Measurements from ENCODE around the gene FTSJ1. TPM values are rescaled to one million over a fixed set of nuclear protein-coding genes. Genes with fewer than 3 reads are reported as not detected.
A peak's percentile ranks its signal among the peaks of the same experiment; 100 is the strongest.

The FTSJ1 gene
- total RNA-seq, 3 donors from 2014 or later = 130 to 147 (median 134) TPM

DNA sequence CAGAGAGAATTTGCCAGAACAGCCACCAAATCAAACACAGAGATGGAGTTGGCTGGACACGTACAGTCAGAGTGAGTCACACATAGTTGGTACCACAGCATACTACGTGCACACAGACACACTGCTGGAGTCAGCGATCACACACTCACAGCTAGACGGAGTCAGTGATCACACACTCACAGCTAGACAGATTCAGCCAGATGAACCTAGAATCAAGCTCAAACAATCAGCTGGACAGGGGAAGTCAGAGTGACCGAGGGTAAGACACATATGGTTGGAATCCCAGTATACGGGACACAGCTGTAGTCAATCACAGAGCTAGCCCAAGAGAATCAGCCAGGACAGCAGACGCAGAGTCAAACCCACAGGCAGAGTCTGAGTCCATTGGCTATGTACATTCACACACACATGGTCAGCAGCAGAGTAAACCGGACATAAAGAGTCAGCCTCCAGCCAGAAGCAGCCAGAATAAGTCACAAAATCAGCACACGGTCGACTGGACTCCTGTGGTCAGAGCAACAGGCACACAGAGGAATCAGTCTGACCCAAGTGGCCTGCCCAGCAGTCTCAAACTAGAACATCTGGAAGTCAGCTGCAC is 10.6 kb upstream of the FTSJ1 start:
- H3K4me3 Mint-ChIP-seq = peak overlapping the region; percentile 64
- peaks cover 27% of the 10 kb centered on the region for H3K36me3 Mint-ChIP-seq (ENCODE audit: insufficient read depth)
- no peak for DNase-seq
- peaks cover 24% of the 10 kb centered on the region for H3K4me1 Mint-ChIP-seq (ENCODE audit: low read depth)
- H3K9me3 Mint-ChIP-seq = no peaks in the 10 kb centered on the region
- no peaks in the 10 kb centered on the region for H3K27me3 Mint-ChIP-seq (ENCODE audit: low read depth)
- ATAC-seq = no peak

DNA sequence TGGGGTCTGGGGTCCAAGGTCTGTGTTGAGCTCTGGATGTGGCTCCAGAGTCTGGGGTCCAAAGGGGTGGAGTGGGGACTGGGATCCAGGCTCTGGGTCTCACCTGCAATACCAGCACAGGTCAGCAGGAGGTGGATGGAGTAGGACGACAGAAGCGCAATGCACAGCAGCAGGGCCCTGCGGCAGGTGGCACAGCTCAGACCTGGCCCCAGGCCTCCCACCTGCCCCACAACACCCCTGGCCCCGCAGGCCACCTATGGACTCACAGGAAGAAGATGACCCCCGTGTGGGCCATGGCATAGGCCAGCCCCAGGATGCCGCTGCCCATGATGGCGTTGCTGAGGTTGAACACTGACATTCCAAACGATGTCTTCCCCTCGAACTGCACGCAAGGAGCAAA is 9.3 kb upstream of the FTSJ1 start:
- H3K4me3 Mint-ChIP-seq = peak overlapping the region; percentile 97
- DNase-seq = no peak
- H3K27me3 Mint-ChIP-seq (ENCODE audit: low read depth) = no peaks in the 10 kb centered on the region
- H3K4me1 Mint-ChIP-seq (ENCODE audit: low read depth) = peaks cover 24% of the 10 kb centered on the region
- H3K36me3 Mint-ChIP-seq (ENCODE audit: insufficient read depth) = peaks cover 22% of the 10 kb centered on the region
- no peaks in the 10 kb centered on the region for H3K9me3 Mint-ChIP-seq
- ATAC-seq = no peak

DNA sequence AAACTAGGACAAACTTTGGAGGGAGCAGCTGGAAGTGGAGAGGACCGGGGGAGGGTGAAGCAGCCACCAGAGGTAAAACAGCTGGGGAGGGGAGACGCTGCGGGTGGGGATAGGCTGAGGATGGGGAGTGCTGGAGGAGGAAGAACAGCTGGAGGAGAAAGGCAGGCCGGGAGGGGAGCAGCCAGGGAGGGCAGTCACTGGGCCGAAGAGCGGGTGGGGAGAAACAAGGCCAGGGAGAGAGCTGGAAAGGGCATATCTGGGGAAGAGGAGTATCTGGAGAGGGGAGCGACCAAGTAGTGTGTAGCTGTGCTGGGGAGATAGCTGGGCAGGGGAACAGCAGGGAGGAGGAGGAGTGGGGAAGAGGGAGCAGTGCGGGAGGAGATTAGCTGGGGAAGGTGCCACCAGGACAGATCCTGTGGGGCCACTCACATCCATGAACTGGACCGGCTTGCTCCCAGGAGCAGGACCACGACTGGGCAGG is 8.7 kb upstream of the FTSJ1 start:
- ATAC-seq = no peak
- H3K4me3 Mint-ChIP-seq = peak overlapping the region; percentile 97
- no peaks in the 10 kb centered on the region for H3K27me3 Mint-ChIP-seq (ENCODE audit: low read depth)
- no peak for DNase-seq
- H3K9me3 Mint-ChIP-seq = no peaks in the 10 kb centered on the region
- H3K4me1 Mint-ChIP-seq (ENCODE audit: low read depth) = peaks cover 24% of the 10 kb centered on the region
- H3K36me3 Mint-ChIP-seq (ENCODE audit: insufficient read depth) = peaks cover 22% of the 10 kb centered on the region

DNA sequence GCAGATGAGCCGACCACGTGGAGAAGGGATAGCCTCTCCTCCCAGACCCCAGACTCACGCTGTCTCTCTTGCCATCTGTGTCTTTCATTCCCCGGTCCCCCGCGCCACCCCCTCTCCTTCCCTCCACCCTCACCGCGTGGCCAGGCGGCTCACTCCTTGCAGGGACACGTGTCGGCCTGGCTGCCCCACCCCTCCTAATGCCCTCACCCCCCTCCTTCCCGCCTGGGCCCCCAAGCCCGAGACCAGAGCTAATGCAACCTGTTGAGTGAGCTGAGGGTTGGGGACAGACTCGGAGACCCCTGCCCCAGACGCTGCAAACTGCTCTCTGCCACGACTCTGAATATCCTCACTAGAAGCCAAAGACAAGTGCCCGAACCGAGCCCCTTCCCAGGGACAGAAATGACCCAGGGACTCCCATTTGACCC is 7.7 kb upstream of the FTSJ1 start:
- no peaks in the 10 kb centered on the region for H3K9me3 Mint-ChIP-seq
- H3K4me1 Mint-ChIP-seq (ENCODE audit: low read depth) = peaks cover 24% of the 10 kb centered on the region
- DNase-seq (peak; percentile 54), ATAC-seq (peak; percentile 63 to 67)
- peaks cover 22% of the 10 kb centered on the region for H3K36me3 Mint-ChIP-seq (ENCODE audit: insufficient read depth)
- peak overlapping the region; percentile 97 for H3K4me3 Mint-ChIP-seq
- H3K27me3 Mint-ChIP-seq (ENCODE audit: low read depth) = no peaks in the 10 kb centered on the region

DNA sequence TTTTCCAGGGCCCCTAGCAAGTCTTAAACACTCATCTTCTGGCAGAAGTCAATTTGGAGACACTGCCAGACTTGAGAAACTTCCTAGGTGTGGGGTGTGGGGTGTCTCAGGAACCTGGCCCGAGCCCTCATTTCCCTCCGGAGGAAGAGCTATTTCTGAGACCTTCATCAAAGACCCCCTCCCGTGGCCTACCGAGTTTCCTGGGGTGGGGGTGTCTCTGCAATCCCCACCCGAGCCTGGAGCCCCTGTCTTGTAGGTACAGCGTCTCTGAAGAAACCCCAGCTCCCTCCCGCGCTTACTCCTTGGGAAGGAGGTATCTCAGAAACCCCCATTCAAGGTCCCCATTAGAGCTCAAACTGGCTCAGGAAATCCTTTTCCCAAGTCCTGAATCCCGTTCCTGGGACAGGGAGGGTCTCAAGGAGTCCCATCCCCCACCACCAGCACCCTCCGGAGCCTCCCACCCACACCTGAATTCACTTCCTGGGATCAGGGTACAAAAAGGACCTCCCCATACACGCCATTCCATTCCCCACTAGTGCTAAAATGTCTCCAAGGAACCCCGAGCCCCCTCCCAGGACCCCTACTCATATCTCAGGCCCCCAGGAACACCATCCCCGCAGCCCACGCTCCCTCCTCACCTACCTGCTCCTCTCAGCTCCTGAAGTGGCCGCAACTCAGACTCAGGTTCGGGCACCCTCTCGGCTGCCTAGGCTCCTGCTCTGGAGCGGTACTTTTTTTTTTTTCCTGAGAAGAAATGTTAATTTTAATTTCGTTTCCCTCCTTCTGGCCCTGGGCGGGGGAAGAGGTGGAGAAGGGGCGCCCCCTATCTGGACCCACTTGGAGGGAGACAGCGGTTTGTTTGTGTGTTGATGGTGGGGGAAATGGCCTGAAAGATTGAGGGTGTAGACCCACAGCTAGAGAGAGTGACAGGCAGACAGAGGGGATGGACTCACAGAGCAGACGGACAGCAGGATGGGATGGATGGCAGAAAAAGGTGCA is 7.0 kb upstream of the FTSJ1 start:
- Mint-ChIP-seq H3K4me1 (ENCODE audit: low read depth) (peaks cover 22% of the 10 kb centered on the region), H3K36me3 (ENCODE audit: insufficient read depth) (peaks cover 19% of the 10 kb centered on the region), H3K9me3 (no peaks in the 10 kb centered on the region), H3K4me3 (peak overlapping the region; percentile 97), H3K27me3 (ENCODE audit: low read depth) (no peaks in the 10 kb centered on the region)
- ATAC-seq = peak; percentile 49 to 50
- DNase-seq = peak; percentile 41

DNA sequence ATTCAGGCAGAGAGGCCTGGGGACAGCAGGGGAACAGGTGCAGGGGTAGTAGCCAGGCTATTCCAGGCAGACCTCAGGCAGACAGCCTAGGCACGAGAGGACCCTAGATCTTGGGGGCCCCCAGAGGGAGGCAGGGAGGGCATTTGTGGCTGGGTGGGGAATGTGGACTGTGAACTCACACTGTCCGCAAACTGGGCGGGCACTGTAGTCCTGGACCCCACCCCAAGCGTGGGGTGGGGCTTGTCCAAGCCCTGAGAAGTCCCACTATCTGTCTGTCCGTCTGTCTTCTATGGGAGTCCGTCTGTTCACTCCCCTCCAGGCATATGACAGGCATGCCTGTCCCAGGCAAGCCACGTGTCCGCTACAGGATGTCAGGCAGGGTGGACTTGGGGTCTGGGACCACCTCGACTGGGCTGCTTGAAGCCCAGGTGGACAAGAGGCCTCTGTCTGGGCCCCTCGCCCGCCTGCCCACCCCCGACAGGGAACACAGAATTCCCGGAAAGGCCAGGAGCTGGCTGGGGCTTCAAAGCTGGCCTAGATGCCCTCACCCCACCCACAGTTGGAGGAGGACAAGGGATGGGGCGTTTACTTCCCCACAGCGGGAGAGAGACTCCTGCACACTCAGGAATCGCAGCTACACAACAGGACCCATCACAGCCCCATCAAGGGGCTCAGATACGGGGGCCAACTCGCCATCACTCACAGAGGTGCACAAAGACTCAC is 5.7 kb upstream of the FTSJ1 start, which contains the start of gene SLC38A5:
TSS of gene SLC38A5 (minus strand) at position 151 of the 723 bp plus-strand sequence. CDS start 2,336 bp downstream, outside the sequence.
- H3K4me3 Mint-ChIP-seq = peak within 1 kb of the TSS; percentile 97
- no peak for ATAC-seq

DNA sequence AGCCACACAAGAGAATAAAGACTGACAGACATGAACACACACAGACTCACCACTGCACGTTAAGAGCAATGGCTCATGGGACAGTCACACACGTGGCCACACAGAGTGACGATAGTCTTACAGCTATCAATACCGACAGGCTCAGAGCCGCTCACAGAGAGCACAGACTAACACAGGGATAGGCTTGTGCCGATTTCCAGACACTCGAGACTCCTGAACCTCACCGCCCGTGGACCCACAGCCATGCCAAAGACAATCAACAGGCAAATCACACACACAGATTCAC is 5.2 kb upstream of the FTSJ1 start:
- peaks cover 16% of the 10 kb centered on the region for H3K4me1 Mint-ChIP-seq (ENCODE audit: low read depth)
- DNase-seq (no peak), ATAC-seq (no peak)
- no peaks in the 10 kb centered on the region for H3K9me3 Mint-ChIP-seq
- no peak overlapping the region for H3K4me3 Mint-ChIP-seq
- peaks cover 8% of the 10 kb centered on the region for H3K36me3 Mint-ChIP-seq (ENCODE audit: insufficient read depth)
- H3K27me3 Mint-ChIP-seq (ENCODE audit: low read depth) = no peaks in the 10 kb centered on the region

More for the DNA sequence above, 5.7 kb upstream of the FTSJ1 start, which contains the start of gene SLC38A5:
- Mint-ChIP-seq H3K27me3 (ENCODE audit: low read depth) (no peaks in the 10 kb centered on the region), H3K9me3 (no peaks in the 10 kb centered on the region), H3K36me3 (ENCODE audit: insufficient read depth) (peaks cover 13% of the 10 kb centered on the region), H3K4me1 (ENCODE audit: low read depth) (peaks cover 18% of the 10 kb centered on the region)
- DNase-seq = no peak

DNA sequence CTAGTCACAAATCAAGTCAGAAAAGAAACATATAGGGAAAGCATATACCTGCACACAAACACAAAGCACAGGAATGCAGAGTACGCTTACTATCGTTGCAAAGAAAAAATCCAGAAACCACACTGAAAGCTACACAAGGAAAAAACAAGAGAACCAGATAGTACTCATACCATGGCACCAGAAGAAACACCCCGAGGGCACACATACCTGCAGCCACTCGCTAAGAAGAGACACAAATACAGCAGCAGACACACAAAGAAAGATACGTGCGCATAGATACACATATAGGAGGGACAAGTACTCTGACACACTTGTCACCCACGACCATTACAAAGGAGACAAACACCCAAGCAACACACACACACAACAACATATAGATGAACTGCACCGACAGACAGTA is 4.5 kb upstream of the FTSJ1 start:
- H3K4me3 Mint-ChIP-seq = no peak overlapping the region

DNA sequence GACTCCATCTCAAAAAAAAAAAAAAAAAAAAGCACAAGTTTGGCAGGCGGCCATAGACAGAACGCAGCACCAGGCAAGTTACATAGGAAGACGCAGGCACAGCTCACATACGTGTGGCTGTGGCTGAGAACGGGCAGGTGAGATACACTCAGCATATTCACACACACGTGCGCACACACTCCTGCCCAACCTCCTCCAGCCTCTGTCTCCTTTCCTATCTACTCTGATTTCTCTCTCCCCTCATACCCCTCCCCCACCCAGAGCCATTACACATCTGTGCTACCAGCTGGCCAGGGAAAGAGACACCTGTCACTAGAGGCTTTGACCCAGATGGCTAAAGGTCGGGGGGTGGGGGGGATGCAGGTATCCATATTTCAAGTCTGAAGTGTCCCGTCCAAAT is 3.8 kb upstream of the FTSJ1 start:
- H3K27me3 Mint-ChIP-seq (ENCODE audit: low read depth) = no peaks in the 10 kb centered on the region
- no peaks in the 10 kb centered on the region for H3K9me3 Mint-ChIP-seq
- H3K4me3 Mint-ChIP-seq = no peak overlapping the region
- ATAC-seq = no peak
- peaks cover 6% of the 10 kb centered on the region for H3K36me3 Mint-ChIP-seq (ENCODE audit: insufficient read depth)
- no peak for DNase-seq
- H3K4me1 Mint-ChIP-seq (ENCODE audit: low read depth) = peaks cover 15% of the 10 kb centered on the region

More for the DNA sequence above, 4.5 kb upstream of the FTSJ1 start:
- Mint-ChIP-seq H3K4me1 (ENCODE audit: low read depth) (peaks cover 15% of the 10 kb centered on the region), H3K9me3 (no peaks in the 10 kb centered on the region), H3K27me3 (ENCODE audit: low read depth) (no peaks in the 10 kb centered on the region), H3K36me3 (ENCODE audit: insufficient read depth) (peaks cover 7% of the 10 kb centered on the region)
- ATAC-seq (no peak), DNase-seq (no peak)

DNA sequence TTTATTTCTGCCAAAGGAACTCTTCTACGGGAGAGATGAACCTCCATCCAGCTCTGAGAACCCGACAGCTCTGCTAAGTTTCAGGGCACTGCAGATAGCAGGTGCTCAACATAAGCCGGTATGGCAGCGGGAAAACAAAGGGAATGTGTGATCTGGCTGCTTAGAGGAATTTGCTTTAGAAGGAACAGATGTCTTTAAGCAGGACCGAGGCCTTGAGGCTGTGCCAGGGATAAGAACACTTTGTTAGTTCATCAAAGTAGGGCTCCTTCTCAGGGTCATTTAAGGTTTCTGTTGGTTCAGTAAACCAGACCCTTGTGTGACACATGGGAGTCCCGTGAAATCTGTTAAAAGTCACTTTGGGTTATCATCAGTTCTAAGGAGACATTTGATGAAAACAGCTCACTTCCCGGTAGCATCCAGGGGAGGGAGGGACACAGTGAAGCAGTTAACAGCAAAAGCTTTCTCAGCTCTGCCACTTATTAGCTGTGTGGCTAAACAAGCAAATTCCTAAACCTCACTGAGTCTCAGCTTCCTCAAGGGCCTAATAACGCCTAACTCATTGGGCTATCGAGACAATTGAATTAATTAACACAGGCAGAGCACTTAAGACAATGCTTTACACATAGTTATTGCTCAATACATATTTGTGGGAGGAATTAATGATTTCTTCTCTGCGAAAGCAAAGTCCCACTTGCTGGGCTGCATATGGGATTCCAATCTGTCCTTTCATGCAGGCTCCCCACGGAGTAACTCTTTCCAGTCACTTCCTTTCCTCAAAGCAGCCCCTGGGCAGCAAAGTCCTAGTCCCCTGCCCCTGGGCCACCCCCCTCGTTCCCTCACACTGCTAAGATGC is 2.9 kb upstream of the FTSJ1 start:
- no peaks in the 10 kb centered on the region for H3K27me3 Mint-ChIP-seq (ENCODE audit: low read depth)
- H3K36me3 Mint-ChIP-seq (ENCODE audit: insufficient read depth) = peaks cover 2% of the 10 kb centered on the region
- ATAC-seq (no peak), DNase-seq (no peak)
- no peaks in the 10 kb centered on the region for H3K9me3 Mint-ChIP-seq
- no peak overlapping the region for H3K4me3 Mint-ChIP-seq
- peaks cover 23% of the 10 kb centered on the region for H3K4me1 Mint-ChIP-seq (ENCODE audit: low read depth)

DNA sequence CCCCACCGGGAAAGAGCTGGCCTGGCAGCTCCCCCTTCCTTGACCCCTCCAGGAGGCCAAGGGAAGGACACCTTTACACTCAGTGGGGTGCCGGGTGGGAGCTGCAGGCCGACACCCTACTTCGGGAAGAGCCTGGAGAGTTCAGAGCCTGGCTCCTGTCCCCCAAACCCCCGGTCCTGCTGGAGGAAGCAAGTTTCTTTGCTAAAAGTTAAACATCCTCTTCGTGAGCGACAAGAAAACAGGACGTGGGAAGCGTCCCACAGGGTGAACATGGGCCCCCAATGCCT is 2.4 kb upstream of the FTSJ1 start:
- Mint-ChIP-seq H3K36me3 (ENCODE audit: insufficient read depth) (peaks cover 2% of the 10 kb centered on the region), H3K4me1 (ENCODE audit: low read depth) (peaks cover 27% of the 10 kb centered on the region), H3K4me3 (no peak overlapping the region), H3K9me3 (no peaks in the 10 kb centered on the region), H3K27me3 (ENCODE audit: low read depth) (no peaks in the 10 kb centered on the region)
- DNase-seq = no peak
- no peak for ATAC-seq

DNA sequence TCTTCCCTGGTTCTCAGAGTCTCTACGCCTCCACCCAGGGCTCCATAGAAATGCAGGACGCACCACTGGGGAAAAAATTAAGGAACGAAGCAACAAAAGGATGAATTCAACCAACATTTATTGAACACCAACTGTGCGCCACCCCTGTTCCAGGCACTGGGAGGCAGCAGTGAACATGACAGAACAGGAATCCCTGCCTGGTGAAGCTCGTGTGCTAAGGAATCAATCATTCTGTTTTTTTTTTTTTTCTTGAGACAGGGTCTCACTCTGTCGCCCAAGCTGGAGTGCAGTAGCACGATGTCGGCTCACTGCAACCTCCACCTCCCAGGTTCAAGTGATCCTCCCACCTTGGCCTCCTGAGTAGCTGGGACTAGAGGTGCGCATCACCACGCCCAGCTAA is 1.9 kb upstream of the FTSJ1 start:
- ATAC-seq = no peak
- no peak for DNase-seq
- H3K9me3 Mint-ChIP-seq = no peaks in the 10 kb centered on the region
- no peak overlapping the region for H3K4me3 Mint-ChIP-seq
- H3K27me3 Mint-ChIP-seq (ENCODE audit: low read depth) = no peaks in the 10 kb centered on the region
- peaks cover 3% of the 10 kb centered on the region for H3K36me3 Mint-ChIP-seq (ENCODE audit: insufficient read depth)
- H3K4me1 Mint-ChIP-seq (ENCODE audit: low read depth) = peaks cover 28% of the 10 kb centered on the region

DNA sequence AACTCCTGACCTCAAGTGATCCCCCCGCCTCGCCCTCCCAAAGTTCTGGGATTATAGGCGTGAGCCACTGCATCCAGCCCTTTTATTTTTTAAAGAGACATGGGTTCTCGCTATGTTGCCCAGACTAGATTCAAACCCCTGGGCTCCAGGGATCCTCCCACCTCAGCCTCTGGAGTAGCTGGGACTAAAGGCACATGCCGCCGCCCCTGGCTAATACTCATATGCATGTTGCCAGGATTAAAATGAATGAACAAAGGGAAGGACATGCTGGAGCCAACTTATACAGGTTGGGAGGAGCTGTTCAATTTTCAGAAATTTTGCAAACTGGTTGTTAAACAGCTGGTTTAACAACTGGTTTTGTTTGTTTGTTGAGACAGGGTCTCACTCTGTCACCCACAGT is 1.4 kb upstream of the FTSJ1 start:
- Mint-ChIP-seq H3K9me3 (no peaks in the 10 kb centered on the region), H3K36me3 (ENCODE audit: insufficient read depth) (peaks cover 5% of the 10 kb centered on the region), H3K4me3 (peak overlapping the region; percentile 96), H3K27me3 (ENCODE audit: low read depth) (no peaks in the 10 kb centered on the region), H3K4me1 (ENCODE audit: low read depth) (peaks cover 27% of the 10 kb centered on the region)
- DNase-seq = no peak
- ATAC-seq = no peak

DNA sequence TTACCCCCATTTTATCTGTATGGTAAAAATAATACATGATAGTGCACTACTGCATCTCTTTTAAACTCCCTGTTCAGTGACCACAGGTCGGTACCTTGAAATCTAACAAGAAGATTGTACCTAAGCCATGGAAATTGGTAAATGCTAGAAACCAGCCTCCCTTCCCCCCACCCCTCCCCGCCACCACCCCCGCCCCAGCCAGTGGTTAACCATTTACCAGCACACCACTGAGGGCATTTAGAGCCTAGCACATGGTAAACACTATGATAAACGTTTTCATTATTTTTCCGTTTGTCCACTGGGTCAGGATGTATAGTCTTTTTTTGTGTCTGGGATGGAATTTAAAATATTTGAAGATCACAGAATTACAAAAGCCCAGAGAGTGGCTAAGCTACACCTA is 703 bp upstream of the FTSJ1 start:
- no peaks in the 10 kb centered on the region for H3K27me3 Mint-ChIP-seq (ENCODE audit: low read depth)
- peaks cover 26% of the 10 kb centered on the region for H3K4me1 Mint-ChIP-seq (ENCODE audit: low read depth)
- H3K36me3 Mint-ChIP-seq (ENCODE audit: insufficient read depth) = peaks cover 6% of the 10 kb centered on the region
- DNase-seq (no peak), ATAC-seq (no peak)
- H3K9me3 Mint-ChIP-seq = no peaks in the 10 kb centered on the region
- H3K4me3 Mint-ChIP-seq = peak overlapping the region; percentile 96
